GM12878 (cell line): Measurements from ENCODE around the gene TMEM87A. TPM values are rescaled to one million over a fixed set of nuclear protein-coding genes. Genes with fewer than 3 reads are reported as not detected.

Source experiments
- ATAC-seq: fragments of 200-7000 bp; cut with Tn5 transposase; 3 replicates; pipeline ENCODE4 v1.9.1; 2020; ENCODE audit warnings: mild to moderate bottlenecking, moderate library complexity
- BruUV-seq: library from RNA; stranded (reverse); fragments of 400-500 nt; replicated peaks from 2 replicates; lab custom pipeline; 2021; lab: Mats Ljungman, UMichigan
- CTCF ChIA-PET: fragments of 300-600 bp; sonication (Branson Sonifier 250); formaldehyde crosslinking; extraction: SDS; loops from one replicate; lab custom pipeline; 2021; ENCODE audit warnings: inconsistent platforms; lab: Yijun Ruan, JAX
- POLR2A ChIA-PET: fragments of 350-600 bp; formaldehyde crosslinking; extraction: SDS; loops from one replicate; lab custom pipeline; 2021; ENCODE audit warnings: inconsistent platforms; lab: Charles Lee
- RAD21 ChIA-PET: fragments of 300-600 bp; sonication (Branson Sonifier 250); formaldehyde crosslinking; loops from one replicate; lab custom pipeline; 2023; ENCODE audit warnings: antibody characterized with exemption; ENCODE audit not compliant: unreplicated experiment; lab: Charles Lee
- SMC1A ChIA-PET: fragments of 300-600 bp; sonication (Branson Sonifier 250); formaldehyde crosslinking; loops from one replicate; lab custom pipeline; 2023; ENCODE audit not compliant: unreplicated experiment, uncharacterized antibody; lab: Charles Lee
- DNase-seq: peaks from one replicate; pipeline ENCODE4 v3.0.0-alpha.2; 2011; ENCODE audit warnings: low read depth, low spot score
- FAIRE-seq: peaks from 3 replicates; lab custom pipeline; 2011; peaks lifted over from hg19 to GRCh38; lab: Jason Lieb, UNC
- H2AFZ ChIP-seq: 2 replicates; pipeline ENCODE4 v1.6.0; 2011; ENCODE audit warnings: low read depth, low read length, control low read depth; ENCODE audit not compliant: control insufficient read depth
- H3K27ac ChIP-seq: 2 replicates; pipeline ENCODE4 v1.5.1; 2011; ENCODE audit warnings: control low read depth; ENCODE audit not compliant: control insufficient read depth, insufficient read depth
- H3K27me3 ChIP-seq, 2 experiments: replicated peaks in 1 of 2; 2 replicates each; pipeline versions ENCODE4 v1.6.0 to v1.6.1; 2011; ENCODE audit warnings: low read length in 1 of 2; ENCODE audit not compliant: control insufficient read depth in 2 of 2, insufficient read depth in 2 of 2
- H3K36me3 ChIP-seq, 2 experiments: 2 replicates each; pipeline ENCODE4 v1.5.1; 2011; ENCODE audit warnings: low read length in 1 of 2; ENCODE audit not compliant: control insufficient read depth in 2 of 2, insufficient read depth in 2 of 2
- H3K4me1 ChIP-seq: 2 replicates; pipeline ENCODE4 v1.6.1; 2011; ENCODE audit warnings: mild to moderate bottlenecking, low read length, moderate library complexity, mixed read lengths; ENCODE audit not compliant: control insufficient read depth, insufficient read depth
- H3K4me2 ChIP-seq: 2 replicates; pipeline ENCODE4 v1.6.0; 2011; ENCODE audit warnings: control low read depth; ENCODE audit not compliant: control insufficient read depth, insufficient read depth
- H3K4me3 ChIP-seq: fragments of 200-600 bp; sonication (generic); 2 replicates; pipeline ENCODE4 v1.5.1; 2016
- H3K79me2 ChIP-seq: 2 replicates; pipeline ENCODE4 v1.6.0; 2011; ENCODE audit warnings: low read length; ENCODE audit not compliant: control insufficient read depth, insufficient read depth
- H3K9ac ChIP-seq: 2 replicates; pipeline ENCODE4 v1.8.0; 2011; ENCODE audit warnings: low read length, control low read depth, mixed read lengths; ENCODE audit not compliant: control insufficient read depth, insufficient read depth
- H3K9me3 ChIP-seq: replicated peaks from 3 replicates; pipeline ENCODE4 v1.5.1; 2011; ENCODE audit warnings: mild to moderate bottlenecking, low read length; ENCODE audit not compliant: control insufficient read depth, insufficient read depth
- H4K20me1 ChIP-seq: 2 replicates; pipeline ENCODE4 v1.6.0; 2011; ENCODE audit not compliant: control insufficient read depth, insufficient read depth
- CHD1 ChIP-seq: IDR thresholded peaks from 2 replicates; pipeline ENCODE4 v1.6.1; 2012; ENCODE audit warnings: low read depth, low read length, improper control_type of control experiment
- CREB1 ChIP-seq: IDR thresholded peaks from 2 replicates; pipeline ENCODE4 v1.6.1; 2012; ENCODE audit warnings: low read depth, mild to moderate bottlenecking, inconsistent platforms
- MXI1 ChIP-seq: fragments of 150-350 bp; IDR thresholded peaks from 2 replicates; pipeline ENCODE4 v1.6.1; 2011; ENCODE audit warnings: low read depth, mild to moderate bottlenecking, inconsistent platforms, low read length, improper control_type of control experiment
- NR2F1 ChIP-seq: fragments of 450-650 bp; conservative IDR thresholded peaks from 2 replicates; pipeline ENCODE4 v1.6.1; 2017; ENCODE audit warnings: mild to moderate bottlenecking
- NRF1 ChIP-seq: conservative IDR thresholded peaks from 2 replicates; pipeline ENCODE4 v1.6.1; 2011; ENCODE audit warnings: mild to moderate bottlenecking, low read depth, low read length, improper control_type of control experiment
- TAF1 ChIP-seq: IDR thresholded peaks from 2 replicates; pipeline ENCODE4 v1.6.1; 2011; ENCODE audit warnings: mild to moderate bottlenecking, low read depth, low read length, borderline replicate concordance
- WGBS: methylation state at CpG from one replicate; pipeline ENCODE4 v1.1.6; 2016; ENCODE audit warnings: low lambda C conversion rate; ENCODE audit not compliant: insufficient replicate concordance, insufficient coverage; ENCODE audit errors: missing lambda C conversion rate; 5-methylcytosine and 5-hydroxymethylcytosine counted together
- in situ Hi-C: fragments of 300-500 bp; cut with MboI; formaldehyde crosslinking; loops from 9 replicates; pipeline ENCODE4 v1.14.3; 2018; ENCODE audit warnings: mixed read lengths
- intact Hi-C: fragments of 100-400 bp; cut with micrococcal nuclease; formaldehyde crosslinking; loops from one replicate; pipeline ENCODE4 v1.14.2; 2022; ENCODE audit not compliant: unreplicated experiment
- polyA plus RNA-seq, 11 experiments: library from polyadenylated mRNA; depleted of rRNA in 4 of 11; unstranded in 6 of 11; stranded (reverse) in 5 of 11; fragments of >200 nt; fragmentation: Nextera tagmentation in 4 of 11; fragmentation: Illumina TruSeq in 1 of 11; extraction: Ambion mirVana in 4 of 11; extraction: Trizol in 1 of 11; gene quantifications; 1 replicate in 1 of 11; 2 replicates in 10 of 11; pipeline versions ENCODE4 v1.2.1 to v1.2.3, GENCODE V29; 2011 to 2016; ENCODE audit warnings: inconsistent platforms in 2 of 11, missing spikeins in 2 of 11, low read depth in 1 of 11
- total RNA-seq, 4 experiments: library from RNA; depleted of rRNA in 3 of 4; stranded (reverse); fragments of >200 nt in 3 of 4; fragmentation: Illumina TruSeq in 1 of 4; extraction: Trizol in 1 of 4; gene quantifications; 2 replicates each; pipeline versions ENCODE4 v1.2.1 to v1.2.3, GENCODE V29; 2013 to 2021
- TF ChIP-seq, protein P1 (sequence below): fragments of 450-650 bp; IDR thresholded peaks from 2 replicates; pipeline ENCODE4 v1.6.1; 2014; ENCODE audit warnings: mild to moderate bottlenecking
- TF ChIP-seq, protein P2 (sequence below): fragments of 450-650 bp; IDR thresholded peaks from 2 replicates; pipeline ENCODE4 v1.6.1; 2017; ENCODE audit warnings: low read depth, mild to moderate bottlenecking, moderate library complexity
- TF ChIP-seq, protein P3 (sequence below): IDR thresholded peaks from 2 replicates; pipeline ENCODE4 v1.6.1; 2011; ENCODE audit warnings: mild to moderate bottlenecking, low read depth, low read length, moderate library complexity; ENCODE audit not compliant: insufficient replicate concordance
- TF ChIP-seq, protein P4 (sequence below): fragments of 450-650 bp; IDR thresholded peaks from 2 replicates; pipeline ENCODE4 v1.6.1; 2017; ENCODE audit warnings: mild to moderate bottlenecking, moderate library complexity
- TF ChIP-seq, protein P5 (sequence below): IDR thresholded peaks from 2 replicates; pipeline ENCODE4 v1.6.1; 2011; ENCODE audit warnings: low read depth, mild to moderate bottlenecking, low read length, moderate library complexity, borderline replicate concordance; ENCODE audit errors: extremely low read depth

Gene TMEM87A
- total and polyA plus RNA-seq, 10 of the 15 experiments (the other 5 are each of a cell fraction or from before 2014, with no cell fraction given): 18.2 to 53.2 (median 33.4) TPM

DNA sequence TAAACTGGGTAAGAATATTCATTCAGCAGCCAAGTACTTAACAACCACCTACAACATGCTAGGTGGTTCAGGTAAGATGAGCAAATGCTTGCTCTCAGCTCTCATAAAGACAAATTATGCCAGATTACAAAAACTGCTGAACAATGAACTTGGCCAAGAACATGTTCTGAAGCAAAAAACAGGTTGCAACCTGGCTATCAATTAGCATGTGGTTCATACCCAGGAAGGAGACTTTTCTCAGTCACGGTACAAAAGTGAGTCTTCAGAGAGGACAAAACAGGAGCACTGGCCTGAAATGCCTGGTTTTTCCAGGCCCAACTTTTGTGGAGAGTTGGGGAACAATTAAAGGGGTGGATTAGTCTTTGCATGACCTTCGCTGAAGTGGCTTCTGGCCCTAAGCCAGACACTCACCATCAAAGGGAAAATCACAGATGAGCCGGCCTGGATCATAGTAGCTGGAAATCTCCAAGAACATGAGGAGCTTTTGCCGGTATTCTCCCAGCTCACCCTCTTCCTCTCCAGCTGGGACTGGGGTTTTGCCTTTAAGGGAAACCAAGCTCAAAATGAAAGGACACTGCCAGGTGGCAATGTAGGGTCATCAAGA is 109.2 kb downstream of the TMEM87A start (continued):
- TF ChIP-seq, protein P1, sequence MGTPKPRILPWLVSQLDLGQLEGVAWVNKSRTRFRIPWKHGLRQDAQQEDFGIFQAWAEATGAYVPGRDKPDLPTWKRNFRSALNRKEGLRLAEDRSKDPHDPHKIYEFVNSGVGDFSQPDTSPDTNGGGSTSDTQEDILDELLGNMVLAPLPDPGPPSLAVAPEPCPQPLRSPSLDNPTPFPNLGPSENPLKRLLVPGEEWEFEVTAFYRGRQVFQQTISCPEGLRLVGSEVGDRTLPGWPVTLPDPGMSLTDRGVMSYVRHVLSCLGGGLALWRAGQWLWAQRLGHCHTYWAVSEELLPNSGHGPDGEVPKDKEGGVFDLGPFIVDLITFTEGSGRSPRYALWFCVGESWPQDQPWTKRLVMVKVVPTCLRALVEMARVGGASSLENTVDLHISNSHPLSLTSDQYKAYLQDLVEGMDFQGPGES: no peak
- no peak for TF ChIP-seq CHD1
- no peak for TF ChIP-seq TAF1
- TF ChIP-seq NRF1: no peak
- no peak for TF ChIP-seq CREB1
- no peak for TF ChIP-seq MXI1
- TF ChIP-seq NR2F1: no peak

DNA sequence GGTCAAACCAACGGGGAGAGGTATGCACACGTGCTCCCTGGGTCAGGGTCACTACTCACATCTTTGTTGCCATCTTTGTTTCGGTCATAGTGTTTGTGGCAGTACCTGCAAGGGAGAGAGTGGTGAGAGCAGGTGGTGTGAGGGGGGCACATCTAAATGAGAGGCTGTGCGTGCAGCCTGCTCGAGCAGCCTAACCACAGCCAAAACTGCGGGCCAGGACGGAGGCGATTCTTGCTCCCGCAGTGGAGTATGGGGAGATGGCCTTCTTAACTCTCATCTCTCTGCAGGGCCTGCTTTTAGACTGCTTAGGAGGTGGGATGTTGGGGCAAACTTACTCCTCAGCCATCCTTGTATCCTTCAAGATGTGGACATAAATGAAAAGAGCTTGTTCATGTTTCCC is 109.9 kb downstream of the TMEM87A start:
- no peak overlapping the region for H3K4me2 ChIP-seq
- ChIA-PET RAD21 (no interaction called here), CTCF (no interaction called here), SMC1A (interaction anchor here (1.0 kb wide), 1 partner anchor 37 kb away, joined by 3 read pairs; no protein-coding TSS in a partner anchor), POLR2A (no interaction called here)
- in situ Hi-C loops (no loop called here), intact Hi-C loops (no loop called here)
- ATAC-seq (no peak), DNase-seq (no peak), FAIRE-seq (no peak)
- no peaks in the 10 kb centered on the region for H3K9me3 ChIP-seq
- no TSS peak for BruUV-seq
- 86% methylated on average over 9 of the region's 9 CpGs for WGBS
- TF ChIP-seq, protein P2, sequence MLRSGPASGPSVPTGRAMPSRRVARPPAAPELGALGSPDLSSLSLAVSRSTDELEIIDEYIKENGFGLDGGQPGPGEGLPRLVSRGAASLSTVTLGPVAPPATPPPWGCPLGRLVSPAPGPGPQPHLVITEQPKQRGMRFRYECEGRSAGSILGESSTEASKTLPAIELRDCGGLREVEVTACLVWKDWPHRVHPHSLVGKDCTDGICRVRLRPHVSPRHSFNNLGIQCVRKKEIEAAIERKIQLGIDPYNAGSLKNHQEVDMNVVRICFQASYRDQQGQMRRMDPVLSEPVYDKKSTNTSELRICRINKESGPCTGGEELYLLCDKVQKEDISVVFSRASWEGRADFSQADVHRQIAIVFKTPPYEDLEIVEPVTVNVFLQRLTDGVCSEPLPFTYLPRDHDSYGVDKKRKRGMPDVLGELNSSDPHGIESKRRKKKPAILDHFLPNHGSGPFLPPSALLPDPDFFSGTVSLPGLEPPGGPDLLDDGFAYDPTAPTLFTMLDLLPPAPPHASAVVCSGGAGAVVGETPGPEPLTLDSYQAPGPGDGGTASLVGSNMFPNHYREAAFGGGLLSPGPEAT: no peak
- TF ChIP-seq, protein P3, sequence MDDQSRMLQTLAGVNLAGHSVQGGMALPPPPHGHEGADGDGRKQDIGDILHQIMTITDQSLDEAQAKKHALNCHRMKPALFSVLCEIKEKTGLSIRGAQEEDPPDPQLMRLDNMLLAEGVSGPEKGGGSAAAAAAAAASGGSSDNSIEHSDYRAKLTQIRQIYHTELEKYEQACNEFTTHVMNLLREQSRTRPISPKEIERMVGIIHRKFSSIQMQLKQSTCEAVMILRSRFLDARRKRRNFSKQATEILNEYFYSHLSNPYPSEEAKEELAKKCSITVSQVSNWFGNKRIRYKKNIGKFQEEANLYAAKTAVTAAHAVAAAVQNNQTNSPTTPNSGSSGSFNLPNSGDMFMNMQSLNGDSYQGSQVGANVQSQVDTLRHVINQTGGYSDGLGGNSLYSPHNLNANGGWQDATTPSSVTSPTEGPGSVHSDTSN: no peak
- TF ChIP-seq, protein P4, sequence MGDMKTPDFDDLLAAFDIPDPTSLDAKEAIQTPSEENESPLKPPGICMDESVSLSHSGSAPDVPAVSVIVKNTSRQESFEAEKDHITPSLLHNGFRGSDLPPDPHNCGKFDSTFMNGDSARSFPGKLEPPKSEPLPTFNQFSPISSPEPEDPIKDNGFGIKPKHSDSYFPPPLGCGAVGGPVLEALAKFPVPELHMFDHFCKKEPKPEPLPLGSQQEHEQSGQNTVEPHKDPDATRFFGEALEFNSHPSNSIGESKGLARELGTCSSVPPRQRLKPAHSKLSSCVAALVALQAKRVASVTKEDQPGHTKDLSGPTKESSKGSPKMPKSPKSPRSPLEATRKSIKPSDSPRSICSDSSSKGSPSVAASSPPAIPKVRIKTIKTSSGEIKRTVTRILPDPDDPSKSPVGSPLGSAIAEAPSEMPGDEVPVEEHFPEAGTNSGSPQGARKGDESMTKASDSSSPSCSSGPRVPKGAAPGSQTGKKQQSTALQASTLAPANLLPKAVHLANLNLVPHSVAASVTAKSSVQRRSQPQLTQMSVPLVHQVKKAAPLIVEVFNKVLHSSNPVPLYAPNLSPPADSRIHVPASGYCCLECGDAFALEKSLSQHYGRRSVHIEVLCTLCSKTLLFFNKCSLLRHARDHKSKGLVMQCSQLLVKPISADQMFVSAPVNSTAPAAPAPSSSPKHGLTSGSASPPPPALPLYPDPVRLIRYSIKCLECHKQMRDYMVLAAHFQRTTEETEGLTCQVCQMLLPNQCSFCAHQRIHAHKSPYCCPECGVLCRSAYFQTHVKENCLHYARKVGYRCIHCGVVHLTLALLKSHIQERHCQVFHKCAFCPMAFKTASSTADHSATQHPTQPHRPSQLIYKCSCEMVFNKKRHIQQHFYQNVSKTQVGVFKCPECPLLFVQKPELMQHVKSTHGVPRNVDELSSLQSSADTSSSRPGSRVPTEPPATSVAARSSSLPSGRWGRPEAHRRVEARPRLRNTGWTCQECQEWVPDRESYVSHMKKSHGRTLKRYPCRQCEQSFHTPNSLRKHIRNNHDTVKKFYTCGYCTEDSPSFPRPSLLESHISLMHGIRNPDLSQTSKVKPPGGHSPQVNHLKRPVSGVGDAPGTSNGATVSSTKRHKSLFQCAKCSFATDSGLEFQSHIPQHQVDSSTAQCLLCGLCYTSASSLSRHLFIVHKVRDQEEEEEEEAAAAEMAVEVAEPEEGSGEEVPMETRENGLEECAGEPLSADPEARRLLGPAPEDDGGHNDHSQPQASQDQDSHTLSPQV: no peak
- TF ChIP-seq, protein P5, sequence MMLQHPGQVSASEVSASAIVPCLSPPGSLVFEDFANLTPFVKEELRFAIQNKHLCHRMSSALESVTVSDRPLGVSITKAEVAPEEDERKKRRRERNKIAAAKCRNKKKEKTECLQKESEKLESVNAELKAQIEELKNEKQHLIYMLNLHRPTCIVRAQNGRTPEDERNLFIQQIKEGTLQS: no peak
- H3K27me3 ChIP-seq: no peaks in the 10 kb centered on the region
- H3K36me3 ChIP-seq: peaks cover 32 to 50% of the 10 kb centered on the region in 2 experiments
- H4K20me1 ChIP-seq: no peaks in the 10 kb centered on the region
- H3K79me2 ChIP-seq: no peaks in the 10 kb centered on the region
- no peak overlapping the region for H3K27ac ChIP-seq
- H3K9ac ChIP-seq: no peak overlapping the region
- H2AFZ ChIP-seq: no peak overlapping the region
- no peaks in the 10 kb centered on the region for H3K4me1 ChIP-seq
- H3K4me3 ChIP-seq: no peak overlapping the region
